DOHH2 (cell line): ENCODE data around the gene TSPAN17.

Source experiments
- EZH2phosphoT487 ChIP-seq: fragments of 200-600 bp; sonication (generic); IDR thresholded peaks from 2 replicates; pipeline ENCODE4 v1.6.1; 2017; ENCODE audit warnings: borderline replicate concordance, mild to moderate bottlenecking, antibody characterized with exemption, low read length, moderate library complexity, mixed read lengths
- TF ChIP-seq, protein P1 (sequence below): fragments of 200-600 bp; sonication (generic); IDR thresholded peaks from one replicate; pipeline ENCODE4 v1.5.1; 2014; ENCODE audit warnings: antibody characterized with exemption, mild to moderate bottlenecking, low read depth, low read length; ENCODE audit not compliant: poor library complexity, severe bottlenecking

- TF ChIP-seq, protein P1, sequence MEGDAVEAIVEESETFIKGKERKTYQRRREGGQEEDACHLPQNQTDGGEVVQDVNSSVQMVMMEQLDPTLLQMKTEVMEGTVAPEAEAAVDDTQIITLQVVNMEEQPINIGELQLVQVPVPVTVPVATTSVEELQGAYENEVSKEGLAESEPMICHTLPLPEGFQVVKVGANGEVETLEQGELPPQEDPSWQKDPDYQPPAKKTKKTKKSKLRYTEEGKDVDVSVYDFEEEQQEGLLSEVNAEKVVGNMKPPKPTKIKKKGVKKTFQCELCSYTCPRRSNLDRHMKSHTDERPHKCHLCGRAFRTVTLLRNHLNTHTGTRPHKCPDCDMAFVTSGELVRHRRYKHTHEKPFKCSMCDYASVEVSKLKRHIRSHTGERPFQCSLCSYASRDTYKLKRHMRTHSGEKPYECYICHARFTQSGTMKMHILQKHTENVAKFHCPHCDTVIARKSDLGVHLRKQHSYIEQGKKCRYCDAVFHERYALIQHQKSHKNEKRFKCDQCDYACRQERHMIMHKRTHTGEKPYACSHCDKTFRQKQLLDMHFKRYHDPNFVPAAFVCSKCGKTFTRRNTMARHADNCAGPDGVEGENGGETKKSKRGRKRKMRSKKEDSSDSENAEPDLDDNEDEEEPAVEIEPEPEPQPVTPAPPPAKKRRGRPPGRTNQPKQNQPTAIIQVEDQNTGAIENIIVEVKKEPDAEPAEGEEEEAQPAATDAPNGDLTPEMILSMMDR, result no peak
- no peak for TF ChIP-seq EZH2phosphoT487
These were observed 45.3 kb upstream of the TSPAN17 start for GRCh38 chr5:176601901-176602482.
